Astrocyte of the cerebellum (primary cell): ENCODE measurements around the gene SGO2.
"Not testable (repeated sequence)": the region's sequence is repeated elsewhere in the genome, so short reads cannot be mapped to it uniquely, and the experiment has no call there.

Experiments
- DNase-seq: peaks from one replicate; pipeline ENCODE4 v3.0.0-alpha.2; 2011; ENCODE audit warnings: low read depth
- H3K4me3 ChIP-seq: 2 replicates; pipeline ENCODE4 v1.5.1; 2011; ENCODE audit warnings: mild to moderate bottlenecking, low read depth, low read length, moderate library complexity
- CTCF ChIP-seq: IDR thresholded peaks from 2 replicates; pipeline ENCODE4 v1.5.1; 2012; ENCODE audit warnings: low read length, low read depth, moderate library complexity, mild to moderate bottlenecking; ENCODE audit errors: missing control alignments
- in situ Hi-C: cut with HindIII; loops from 2 replicates; pipeline ENCODE4 v1.10.0; 2017; ENCODE audit warnings: low sequenced_read_pairs

The SGO2 gene

GRCh38 chr2:200533754-200534153 lies 7.7 kb downstream of the SGO2 start:
- no peak for DNase-seq
- in situ Hi-C loops = no loop called here
- no peak overlapping the region for H3K4me3 ChIP-seq
- no peak for TF ChIP-seq CTCF

- H3K4me3 ChIP-seq = no peak overlapping the region
- no peak for TF ChIP-seq CTCF
- no peak for DNase-seq
- in situ Hi-C loops = no loop called here
Observed at GRCh38 chr2:200534572-200534971, 8.6 kb downstream of the SGO2 start.

- in situ Hi-C loops = no loop called here
- no peak overlapping the region for H3K4me3 ChIP-seq
- DNase-seq = no peak
- TF ChIP-seq CTCF = no peak
Observed at GRCh38 chr2:200538139-200538538, 12.1 kb downstream of the SGO2 start.

- DNase-seq = no peak
- in situ Hi-C loops = no loop called here
- TF ChIP-seq CTCF = no peak
- no peak overlapping the region for H3K4me3 ChIP-seq
Observed at GRCh38 chr2:200540793-200541192, 14.8 kb downstream of the SGO2 start.

GRCh38 chr2:200566596-200566995 lies 40.6 kb downstream of the SGO2 start:
- H3K4me3 ChIP-seq, DNase-seq, in situ Hi-C loops: not testable (repeated sequence)

GRCh38 chr2:200567932-200568331 lies 41.9 kb downstream of the SGO2 start:
- in situ Hi-C loops = no loop called here

GRCh38 chr2:200575957-200576356 lies 50.0 kb downstream of the SGO2 start:
- TF ChIP-seq CTCF = no peak
- in situ Hi-C loops = no loop called here
- no peak for DNase-seq
- H3K4me3 ChIP-seq = no peak overlapping the region

More at GRCh38 chr2:200567932-200568331, 41.9 kb downstream of the SGO2 start:
- TF ChIP-seq CTCF = no peak
- H3K4me3 ChIP-seq = no peak overlapping the region
- DNase-seq = no peak
